Astrocyte of the spinal cord (primary cell): ENCODE results near the gene TAS1R2.
"Not testable (repeated sequence)": the region's sequence is repeated elsewhere in the genome, so short reads cannot be mapped to it uniquely, and the experiment has no call there.

ENCODE experiments used
- DNase-seq: peaks from one replicate; pipeline ENCODE4 v3.0.0; 2011; ENCODE audit warnings: low read depth, low spot score
- H3K4me3 ChIP-seq: 2 replicates; pipeline ENCODE4 v1.5.1; 2011; ENCODE audit warnings: low read depth, mild to moderate bottlenecking, low read length, moderate library complexity
- CTCF ChIP-seq: IDR thresholded peaks from 2 replicates; pipeline ENCODE4 v1.5.1; 2012; ENCODE audit warnings: low read depth, mild to moderate bottlenecking, low read length, inconsistent platforms
- in situ Hi-C: cut with HindIII; loops from 2 replicates; pipeline ENCODE4 v1.10.0; 2017; ENCODE audit warnings: low sequenced_read_pairs

Gene TAS1R2

DNA sequence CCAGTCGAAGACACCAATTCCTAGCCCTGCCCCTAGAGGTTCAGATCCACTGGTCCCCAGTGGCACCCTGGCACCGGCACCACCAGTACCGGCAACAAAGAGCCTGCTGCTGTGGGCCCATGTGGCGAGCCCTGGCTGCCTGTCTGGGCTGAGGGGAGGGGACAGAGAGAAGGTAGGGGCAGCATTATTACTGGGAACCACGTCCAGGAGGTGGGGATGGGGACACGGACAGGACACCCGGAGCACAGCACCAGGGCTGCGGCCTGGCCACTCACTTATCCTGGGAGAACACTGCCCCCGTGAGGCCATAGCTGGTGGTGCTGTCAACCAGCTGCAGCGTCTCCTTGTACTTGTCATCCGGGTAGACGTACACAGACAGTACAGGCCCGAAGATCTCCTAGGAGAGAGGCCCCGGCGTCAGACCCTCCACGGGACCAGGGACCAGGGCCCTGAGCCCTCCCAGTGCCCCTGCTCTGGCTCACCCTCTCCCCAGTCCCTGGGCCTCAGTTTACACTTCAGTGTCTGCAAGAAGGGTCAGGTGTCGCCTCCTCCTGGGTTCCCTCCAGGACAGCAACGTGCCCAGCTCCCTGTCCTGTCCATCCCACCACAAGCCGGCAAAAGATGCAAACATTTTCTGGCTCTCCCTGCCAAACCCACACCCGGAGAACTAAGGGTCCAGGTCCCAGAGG lies 15.8 kb upstream of the TAS1R2 start:
- H3K4me3 ChIP-seq, result no peak overlapping the region
- peak; percentile 93 for TF ChIP-seq CTCF
- peak; percentile 85 for DNase-seq
- in situ Hi-C loops, result no loop called here

GRCh38 chr1:18874600-18874999 lies 15.1 kb upstream of the TAS1R2 start:
- TF ChIP-seq CTCF, result no peak
- DNase-seq, result no peak
- H3K4me3 ChIP-seq, result no peak overlapping the region
- in situ Hi-C loops, result no loop called here

- DNase-seq, result no peak
Observed at GRCh38 chr1:18874036-18874435, 14.6 kb upstream of the TAS1R2 start.

GRCh38 chr1:18872071-18872611 lies 12.7 kb upstream of the TAS1R2 start:
- in situ Hi-C loops, result no loop called here
- TF ChIP-seq CTCF, result no peak
- no peak overlapping the region for H3K4me3 ChIP-seq
- DNase-seq, result no peak

More at GRCh38 chr1:18874036-18874435, 14.6 kb upstream of the TAS1R2 start:
- no peak for TF ChIP-seq CTCF
- in situ Hi-C loops, result no loop called here
- no peak overlapping the region for H3K4me3 ChIP-seq

GRCh38 chr1:18871401-18872070 lies 12.1 kb upstream of the TAS1R2 start:
- no peak for DNase-seq
- H3K4me3 ChIP-seq, result no peak overlapping the region
- TF ChIP-seq CTCF, result no peak
- in situ Hi-C loops, result no loop called here

DNA sequence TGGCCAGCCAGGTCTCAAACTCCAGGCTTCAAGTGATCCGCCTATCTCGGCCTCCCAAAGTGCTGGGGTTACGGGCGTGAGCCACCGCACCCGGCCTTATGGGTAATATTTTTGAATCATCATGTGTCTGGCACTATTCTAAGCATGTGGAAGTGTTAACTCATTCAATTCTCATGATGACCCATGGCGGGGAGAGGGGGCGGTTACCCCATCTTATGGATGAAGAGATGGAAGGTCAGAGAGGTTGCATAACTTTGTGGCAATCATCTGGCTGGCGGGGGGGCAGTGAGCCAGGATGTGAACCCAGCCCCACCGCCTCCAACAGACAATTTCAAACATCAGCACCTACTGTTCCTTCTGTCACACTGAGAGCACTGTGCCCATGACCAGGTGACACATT lies 11.5 kb upstream of the TAS1R2 start:
- no peak for TF ChIP-seq CTCF
- no peak for DNase-seq
- in situ Hi-C loops, result no loop called here
- H3K4me3 ChIP-seq, result no peak overlapping the region

GRCh38 chr1:18870595-18870865 lies 11.1 kb upstream of the TAS1R2 start:
- DNase-seq, in situ Hi-C loops, H3K4me3 ChIP-seq: not testable (repeated sequence)
